Trophoblast cell (in vitro differentiated cells and primary cell): Measurements from ENCODE around the gene TTC28.

Experiments used
- DNase-seq, 2 donors: peaks; one replicate each; pipeline ENCODE4 v3.0.0-alpha.2; 2016
- H2AFZ ChIP-seq: 2 replicates; pipeline ENCODE4 v1.6.1; 2013; ENCODE audit warnings: low read length, moderate library complexity, mild to moderate bottlenecking; ENCODE audit not compliant: insufficient read depth, poor library complexity
- H2AK5ac ChIP-seq: 2 replicates; pipeline ENCODE4 v1.6.1; 2013; ENCODE audit warnings: mild to moderate bottlenecking, low read length
- H2BK120ac ChIP-seq: 2 replicates; pipeline ENCODE4 v1.6.1; 2013; ENCODE audit warnings: low read length, mild to moderate bottlenecking, moderate library complexity; ENCODE audit not compliant: insufficient read depth, poor library complexity
- H2BK12ac ChIP-seq: 2 replicates; pipeline ENCODE4 v1.6.1; 2013; ENCODE audit warnings: mild to moderate bottlenecking, low read length, moderate library complexity
- H2BK5ac ChIP-seq: 2 replicates; pipeline ENCODE4 v1.6.1; 2013; ENCODE audit warnings: low read length, low read depth, moderate library complexity, mild to moderate bottlenecking; ENCODE audit not compliant: poor library complexity
- H3K14ac ChIP-seq: 2 replicates; pipeline ENCODE4 v1.6.1; 2013; ENCODE audit warnings: mild to moderate bottlenecking, low read length
- H3K18ac ChIP-seq: 2 replicates; pipeline ENCODE4 v1.6.1; 2013; ENCODE audit warnings: mild to moderate bottlenecking, low read length
- H3K23ac ChIP-seq: 2 replicates; pipeline ENCODE4 v1.6.1; 2013; ENCODE audit warnings: low read length
- H3K27ac ChIP-seq: 2 replicates; pipeline ENCODE4 v1.5.1; 2013; ENCODE audit warnings: low read depth, mild to moderate bottlenecking, inconsistent platforms, low read length, moderate library complexity
- H3K27me3 ChIP-seq: 2 replicates; pipeline ENCODE4 v1.6.1; 2013; ENCODE audit warnings: inconsistent platforms, mild to moderate bottlenecking, low read length, moderate library complexity; ENCODE audit not compliant: insufficient read depth
- H3K36me3 ChIP-seq, 2 experiments: 1 replicate in 1 of 2; 2 replicates in 1 of 2; pipeline ENCODE4 v1.6.1; 2013; ENCODE audit warnings: low read length in 2 of 2, mild to moderate bottlenecking in 2 of 2, moderate library complexity in 1 of 2; ENCODE audit not compliant: insufficient read depth in 2 of 2, control insufficient read depth in 1 of 2
- H3K4ac ChIP-seq: 2 replicates; pipeline ENCODE4 v1.6.1; 2013; ENCODE audit warnings: low read depth, mild to moderate bottlenecking, low read length, moderate library complexity
- H3K4me1 ChIP-seq, 2 experiments: 1 replicate in 1 of 2; 2 replicates in 1 of 2; pipeline ENCODE4 v1.6.1; 2013; ENCODE audit warnings: low read length in 2 of 2, mild to moderate bottlenecking in 2 of 2, moderate library complexity in 1 of 2; ENCODE audit not compliant: insufficient read depth in 2 of 2, control insufficient read depth in 1 of 2
- H3K4me2 ChIP-seq: 2 replicates; pipeline ENCODE4 v1.6.1; 2013; ENCODE audit warnings: inconsistent platforms, mild to moderate bottlenecking, low read length, moderate library complexity
- H3K4me3 ChIP-seq: 2 replicates; pipeline ENCODE4 v1.5.1; 2013; ENCODE audit warnings: mild to moderate bottlenecking, low read depth, low read length, inconsistent platforms
- H3K79me1 ChIP-seq: one replicate; pipeline ENCODE4 v1.6.1; 2013; ENCODE audit warnings: low read length
- H3K79me2 ChIP-seq: 2 replicates; pipeline ENCODE4 v1.6.1; 2013; ENCODE audit warnings: low read length, mild to moderate bottlenecking; ENCODE audit not compliant: control insufficient read depth, insufficient read depth, poor library complexity
- H3K9ac ChIP-seq: 2 replicates; pipeline ENCODE4 v1.6.1; 2013; ENCODE audit warnings: mild to moderate bottlenecking, low read length
- H3K9me3 ChIP-seq: 2 replicates; pipeline ENCODE4 v1.6.1; 2013; ENCODE audit warnings: low read depth, mild to moderate bottlenecking, control low read depth, inconsistent platforms, low read length; ENCODE audit not compliant: insufficient read depth
- H4K12ac ChIP-seq: 2 replicates; pipeline ENCODE4 v1.6.1; 2013; ENCODE audit warnings: low read depth, mild to moderate bottlenecking, low read length, moderate library complexity
- H4K8ac ChIP-seq: 2 replicates; pipeline ENCODE4 v1.6.1; 2013; ENCODE audit warnings: low read depth, mild to moderate bottlenecking, low read length, moderate library complexity
- H4K91ac ChIP-seq: one replicate; pipeline ENCODE4 v1.6.1; 2013; ENCODE audit warnings: low read depth, mild to moderate bottlenecking, low read length, moderate library complexity
- WGBS: extraction: QIAGEN DNeasy Blood & Tissue Kit; methylation state at CpG from one replicate; pipeline ENCODE4 v1.1.7; 2013; ENCODE audit warnings: missing lambda C conversion rate; ENCODE audit not compliant: insufficient read length, insufficient coverage; ENCODE audit errors: extremely low coverage; 5-methylcytosine and 5-hydroxymethylcytosine counted together

Gene TTC28

DNA sequence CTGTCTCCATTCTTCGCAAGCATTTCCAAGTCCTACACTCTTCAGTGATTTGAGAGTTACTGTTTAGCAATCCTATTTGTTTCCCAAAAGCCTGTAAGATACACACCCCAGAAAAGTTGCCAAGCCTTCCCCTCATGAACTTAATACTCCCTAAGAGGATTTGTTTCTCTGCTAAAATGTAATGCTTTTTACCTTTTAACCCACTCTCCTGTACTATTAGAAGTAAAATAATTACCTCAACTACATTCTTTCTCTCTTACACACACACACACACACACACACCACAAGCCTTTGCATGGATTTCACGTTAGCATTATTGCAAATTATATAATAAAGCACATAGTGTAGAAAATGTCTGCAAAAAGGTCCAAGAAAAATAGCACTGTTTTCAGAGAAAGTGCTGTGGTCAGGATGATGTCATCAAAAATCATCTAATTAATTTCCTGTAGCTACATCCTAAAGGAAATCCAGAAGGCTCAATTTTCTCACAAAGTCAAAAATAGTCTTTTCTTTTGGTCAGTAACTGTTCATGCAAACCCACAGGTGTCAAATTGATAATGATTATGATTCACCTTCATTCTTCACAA is 396.5 kb downstream of the TTC28 start:
- Histone ChIP-seq H3K14ac (no peak overlapping the region), H2AFZ (no peak overlapping the region), H3K4me3 (no peak overlapping the region), H3K36me3 (no peaks in the 10 kb centered on the region), H3K18ac (no peak overlapping the region), H3K23ac (no peak overlapping the region), H3K79me2 (no peaks in the 10 kb centered on the region), H3K27ac (no peak overlapping the region), H3K27me3 (no peaks in the 10 kb centered on the region), H4K91ac (no peak overlapping the region), H2AK5ac (no peak overlapping the region), H2BK5ac (no peak overlapping the region), H3K4me1 (no peaks in the 10 kb centered on the region), H4K8ac (no peak overlapping the region), H3K4ac (no peak overlapping the region), H3K9me3 (no peaks in the 10 kb centered on the region), H3K79me1 (no peaks in the 10 kb centered on the region), H4K12ac (no peak overlapping the region), H2BK12ac (no peak overlapping the region), H2BK120ac (no peak overlapping the region), H3K4me2 (no peak overlapping the region), H3K9ac (no peak overlapping the region)
- no CpG with 5 or more reads among the region's 2 CpGs for WGBS
- DNase-seq, result no peak

DNA sequence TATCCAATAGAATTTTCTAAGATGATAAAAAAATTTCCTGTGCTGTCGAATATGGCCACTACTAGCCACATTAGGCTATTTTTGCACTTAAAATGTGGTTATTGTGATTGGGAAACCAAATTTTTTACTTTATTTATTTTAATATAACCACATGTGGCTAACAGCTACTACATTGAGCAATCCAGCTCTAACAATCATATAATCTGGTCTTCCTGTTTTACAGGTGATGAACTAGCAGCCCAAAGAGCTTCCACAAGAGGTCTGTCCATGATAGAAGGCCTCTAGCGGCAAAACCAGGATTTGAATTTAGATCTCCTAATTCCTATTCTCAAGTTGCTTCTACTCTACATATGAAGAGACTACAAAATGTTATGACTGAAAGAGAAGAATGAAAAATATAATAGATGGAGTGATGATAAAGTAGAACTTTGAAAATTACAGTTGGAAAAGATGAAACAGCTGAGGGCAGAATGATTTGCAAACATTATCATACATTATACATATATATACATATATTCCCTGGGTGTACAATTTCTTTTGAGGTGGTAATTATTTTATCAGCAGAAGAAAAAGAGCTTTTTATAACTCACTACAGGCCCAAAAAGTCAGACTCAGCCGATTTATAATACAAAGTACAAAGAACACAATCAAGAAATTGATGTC is 397.1 kb downstream of the TTC28 start:
- no peak for DNase-seq
- Histone ChIP-seq H2AK5ac (no peak overlapping the region), H4K91ac (no peak overlapping the region), H3K9me3 (no peaks in the 10 kb centered on the region), H3K18ac (no peak overlapping the region), H3K79me2 (no peaks in the 10 kb centered on the region), H2BK120ac (no peak overlapping the region), H3K79me1 (no peaks in the 10 kb centered on the region), H3K4me1 (no peaks in the 10 kb centered on the region), H3K4me2 (no peak overlapping the region), H3K36me3 (no peaks in the 10 kb centered on the region), H3K4ac (no peak overlapping the region), H3K9ac (no peak overlapping the region), H3K4me3 (no peak overlapping the region), H3K14ac (no peak overlapping the region), H3K23ac (no peak overlapping the region), H4K8ac (no peak overlapping the region), H2AFZ (no peak overlapping the region), H4K12ac (no peak overlapping the region), H3K27me3 (no peaks in the 10 kb centered on the region), H2BK12ac (no peak overlapping the region), H3K27ac (no peak overlapping the region), H2BK5ac (no peak overlapping the region)
- WGBS, result no CpG with 5 or more reads among the region's 3 CpGs

DNA sequence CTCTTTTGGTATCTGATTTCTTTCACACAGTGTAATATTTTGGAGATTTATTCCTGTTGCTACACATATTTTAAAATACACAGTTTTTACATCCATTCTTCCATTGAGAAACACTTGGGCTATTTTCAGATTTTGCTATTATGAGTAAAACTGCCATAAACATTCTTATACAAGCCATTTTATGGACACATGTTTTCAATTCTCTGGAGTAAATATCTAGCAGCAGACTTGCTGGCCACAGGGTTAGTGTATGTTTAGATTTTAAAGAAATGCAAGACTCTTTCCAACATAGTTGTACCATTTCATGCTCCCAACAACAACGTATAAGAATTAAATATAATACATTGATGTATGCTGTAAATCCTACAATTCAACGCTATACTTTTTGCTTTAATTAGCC is 399.8 kb downstream of the TTC28 start:
- Histone ChIP-seq H3K4me1 (no peaks in the 10 kb centered on the region), H3K27me3 (no peaks in the 10 kb centered on the region), H4K8ac (no peak overlapping the region), H3K79me2 (no peaks in the 10 kb centered on the region), H3K4ac (no peak overlapping the region), H3K14ac (no peak overlapping the region), H3K9ac (no peak overlapping the region), H2AK5ac (no peak overlapping the region), H3K23ac (no peak overlapping the region), H2BK120ac (no peak overlapping the region), H4K12ac (no peak overlapping the region), H3K27ac (no peak overlapping the region), H3K18ac (no peak overlapping the region), H3K9me3 (no peaks in the 10 kb centered on the region), H2BK12ac (no peak overlapping the region), H4K91ac (no peak overlapping the region), H2AFZ (no peak overlapping the region), H3K4me2 (no peak overlapping the region), H2BK5ac (no peak overlapping the region), H3K36me3 (no peaks in the 10 kb centered on the region), H3K79me1 (no peaks in the 10 kb centered on the region), H3K4me3 (no peak overlapping the region)
- no peak for DNase-seq
- WGBS, result no CpG with 5 or more reads among the region's 2 CpGs

DNA sequence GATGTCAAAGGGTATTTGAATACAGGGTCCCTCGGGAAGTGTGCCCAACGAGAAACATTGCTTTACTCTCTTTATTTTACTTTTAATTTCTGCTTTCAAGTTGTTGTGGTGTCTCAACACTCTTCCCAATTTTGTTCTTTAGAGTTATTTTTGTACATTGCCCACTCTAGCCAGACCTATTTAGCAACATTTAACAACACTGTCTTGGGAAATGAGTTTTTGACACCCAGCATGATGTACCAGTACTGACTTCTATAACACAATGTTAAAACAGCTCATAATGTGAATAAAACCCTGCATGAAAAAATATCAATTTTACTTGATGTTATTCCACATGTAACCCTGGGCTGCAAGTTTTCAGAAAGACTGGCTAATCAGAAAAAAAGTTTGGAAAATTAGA is 410.4 kb downstream of the TTC28 start:
- Histone ChIP-seq H3K27ac (no peak overlapping the region), H4K12ac (no peak overlapping the region), H4K91ac (no peak overlapping the region), H3K4me2 (no peak overlapping the region), H3K9ac (no peak overlapping the region), H3K9me3 (no peaks in the 10 kb centered on the region), H3K79me2 (no peaks in the 10 kb centered on the region), H3K79me1 (no peaks in the 10 kb centered on the region), H3K27me3 (no peaks in the 10 kb centered on the region), H4K8ac (no peak overlapping the region), H3K23ac (no peak overlapping the region), H3K4me1 (no peaks in the 10 kb centered on the region), H3K14ac (no peak overlapping the region), H2BK12ac (no peak overlapping the region), H3K36me3 (no peaks in the 10 kb centered on the region), H3K4me3 (no peak overlapping the region), H3K18ac (no peak overlapping the region), H3K4ac (no peak overlapping the region), H2BK5ac (no peak overlapping the region), H2AK5ac (no peak overlapping the region), H2BK120ac (no peak overlapping the region), H2AFZ (no peak overlapping the region)
- DNase-seq, result no peak
- WGBS, result no CpG with 5 or more reads among the region's 2 CpGs
